Raji (cell line): Measurements from ENCODE around the gene PREX1.

Experiments used
- POLR2A ChIP-seq: IDR thresholded peaks from 2 replicates; pipeline ENCODE4 v1.6.1; 2011; ENCODE audit warnings: low read depth, low read length, control low read depth; ENCODE audit not compliant: insufficient read depth

The PREX1 gene

GRCh38 chr20:48827855-48828733 is at the start of gene PREX1:
Gene PREX1, minus strand, starts transcription at chr20:48827999. Its CDS starts 139 bp downstream, at chr20:48827860.
- no peak; the same call in 1 of the 2 replicates for TF ChIP-seq POLR2A

GRCh38 chr20:48877304-48877703 is 49.5 kb upstream of the PREX1 start:
- TF ChIP-seq POLR2A = no peak

GRCh38 chr20:48875914-48876240 is 48.1 kb upstream of the PREX1 start:
- no peak for TF ChIP-seq POLR2A

GRCh38 chr20:48875233-48875913 is 47.6 kb upstream of the PREX1 start:
- no peak for TF ChIP-seq POLR2A

- TF ChIP-seq POLR2A = no peak
These were observed 39.1 kb upstream of the PREX1 start for GRCh38 chr20:48866936-48867335.

- no peak for TF ChIP-seq POLR2A
These were observed 37.0 kb upstream of the PREX1 start for GRCh38 chr20:48864738-48865318.

- TF ChIP-seq POLR2A = no peak
These were observed 36.5 kb upstream of the PREX1 start for GRCh38 chr20:48864254-48864653.

GRCh38 chr20:48862279-48862678 is 34.5 kb upstream of the PREX1 start:
- no peak for TF ChIP-seq POLR2A

- no peak for TF ChIP-seq POLR2A
These were observed 33.6 kb upstream of the PREX1 start for GRCh38 chr20:48861444-48861843.

- TF ChIP-seq POLR2A = no peak
These were observed 30.4 kb upstream of the PREX1 start for GRCh38 chr20:48858075-48858790.

- TF ChIP-seq POLR2A = no peak
These were observed 28.3 kb upstream of the PREX1 start for GRCh38 chr20:48856130-48856529.

GRCh38 chr20:48855046-48855445 is 27.2 kb upstream of the PREX1 start:
- TF ChIP-seq POLR2A = no peak

- no peak for TF ChIP-seq POLR2A
These were observed 24.8 kb upstream of the PREX1 start for GRCh38 chr20:48852609-48853008.

- TF ChIP-seq POLR2A = no peak
These were observed 23.8 kb upstream of the PREX1 start for GRCh38 chr20:48851579-48851978.

GRCh38 chr20:48850977-48851299 is 23.1 kb upstream of the PREX1 start:
- TF ChIP-seq POLR2A = no peak
